ENCODE data around the gene TLR10.

DNA sequence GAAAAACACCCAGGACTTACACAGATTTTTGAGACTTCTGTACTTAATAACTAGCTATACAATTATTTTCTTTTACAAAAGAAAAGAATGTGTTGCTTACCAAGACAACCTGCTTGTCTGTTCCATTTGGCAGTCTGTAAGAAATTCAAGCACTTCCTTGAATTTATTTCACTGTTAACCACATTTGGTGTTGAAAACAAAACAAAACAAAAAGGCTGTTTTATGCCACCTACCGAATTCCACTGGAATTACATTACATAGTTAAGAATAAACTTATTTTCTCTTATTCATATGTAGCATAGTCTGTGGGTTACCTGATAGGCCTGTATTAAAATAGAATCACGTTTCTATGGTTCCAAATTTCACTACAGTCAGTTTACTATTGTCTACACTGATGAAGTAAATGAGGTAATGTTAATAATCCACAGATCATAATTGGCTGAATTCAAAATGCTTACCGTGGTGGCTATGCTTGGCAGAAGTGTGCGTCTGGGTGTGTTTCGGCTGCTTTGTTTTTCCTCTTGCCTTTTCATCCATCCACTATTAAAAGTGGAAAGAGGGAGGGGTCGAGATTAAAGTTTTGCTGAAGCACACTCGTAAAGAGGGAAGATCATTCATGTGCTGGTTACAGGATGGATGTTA lies 22.0 kb upstream of the TLR10 start, which contains the start of gene TLR1:
- TF ChIP-seq, protein P1, sequence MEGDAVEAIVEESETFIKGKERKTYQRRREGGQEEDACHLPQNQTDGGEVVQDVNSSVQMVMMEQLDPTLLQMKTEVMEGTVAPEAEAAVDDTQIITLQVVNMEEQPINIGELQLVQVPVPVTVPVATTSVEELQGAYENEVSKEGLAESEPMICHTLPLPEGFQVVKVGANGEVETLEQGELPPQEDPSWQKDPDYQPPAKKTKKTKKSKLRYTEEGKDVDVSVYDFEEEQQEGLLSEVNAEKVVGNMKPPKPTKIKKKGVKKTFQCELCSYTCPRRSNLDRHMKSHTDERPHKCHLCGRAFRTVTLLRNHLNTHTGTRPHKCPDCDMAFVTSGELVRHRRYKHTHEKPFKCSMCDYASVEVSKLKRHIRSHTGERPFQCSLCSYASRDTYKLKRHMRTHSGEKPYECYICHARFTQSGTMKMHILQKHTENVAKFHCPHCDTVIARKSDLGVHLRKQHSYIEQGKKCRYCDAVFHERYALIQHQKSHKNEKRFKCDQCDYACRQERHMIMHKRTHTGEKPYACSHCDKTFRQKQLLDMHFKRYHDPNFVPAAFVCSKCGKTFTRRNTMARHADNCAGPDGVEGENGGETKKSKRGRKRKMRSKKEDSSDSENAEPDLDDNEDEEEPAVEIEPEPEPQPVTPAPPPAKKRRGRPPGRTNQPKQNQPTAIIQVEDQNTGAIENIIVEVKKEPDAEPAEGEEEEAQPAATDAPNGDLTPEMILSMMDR (conservative IDR thresholded peaks at IDR 0.05; ENCODE audit: low read length), result peak; percentile 72
- no peak for TF ChIP-seq EZH2phosphoT487 (IDR thresholded peaks at IDR 0.05; ENCODE audit: borderline replicate concordance)
